HG02884 (cell line): ENCODE data around the gene GLUL.
"Not testable (repeated sequence)": the region's sequence is repeated elsewhere in the genome, so short reads cannot be mapped to it uniquely, and the experiment has no call there.

Experiments used
- ATAC-seq: cut with Tn5 transposase; IDR thresholded peaks from one replicate; pipeline ENCODE4 v1.9.1; 2021; ENCODE audit warnings: mild to moderate bottlenecking, moderate library complexity; ENCODE audit not compliant: unreplicated experiment

GLUL gene

DNA sequence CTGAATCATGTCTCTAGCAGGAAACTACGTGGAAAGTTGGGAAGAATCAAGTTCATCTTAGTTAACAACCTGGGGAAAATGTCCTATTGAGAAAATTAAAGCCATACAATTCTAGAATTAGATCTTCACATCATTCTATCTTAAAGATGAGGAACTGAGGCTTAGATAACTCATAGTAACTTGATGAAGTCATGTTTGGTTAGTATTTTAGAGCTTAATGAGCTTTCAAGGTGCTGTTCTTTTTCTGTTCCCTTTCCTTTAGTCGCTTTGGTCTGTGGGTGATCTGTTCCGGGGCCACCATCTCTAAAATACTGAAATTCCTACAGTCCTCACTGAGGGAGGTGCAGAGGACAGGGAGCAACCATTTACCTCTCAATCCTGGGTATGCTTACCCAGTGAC, 4.3 kb upstream of the GLUL start:
- no peak for ATAC-seq

DNA sequence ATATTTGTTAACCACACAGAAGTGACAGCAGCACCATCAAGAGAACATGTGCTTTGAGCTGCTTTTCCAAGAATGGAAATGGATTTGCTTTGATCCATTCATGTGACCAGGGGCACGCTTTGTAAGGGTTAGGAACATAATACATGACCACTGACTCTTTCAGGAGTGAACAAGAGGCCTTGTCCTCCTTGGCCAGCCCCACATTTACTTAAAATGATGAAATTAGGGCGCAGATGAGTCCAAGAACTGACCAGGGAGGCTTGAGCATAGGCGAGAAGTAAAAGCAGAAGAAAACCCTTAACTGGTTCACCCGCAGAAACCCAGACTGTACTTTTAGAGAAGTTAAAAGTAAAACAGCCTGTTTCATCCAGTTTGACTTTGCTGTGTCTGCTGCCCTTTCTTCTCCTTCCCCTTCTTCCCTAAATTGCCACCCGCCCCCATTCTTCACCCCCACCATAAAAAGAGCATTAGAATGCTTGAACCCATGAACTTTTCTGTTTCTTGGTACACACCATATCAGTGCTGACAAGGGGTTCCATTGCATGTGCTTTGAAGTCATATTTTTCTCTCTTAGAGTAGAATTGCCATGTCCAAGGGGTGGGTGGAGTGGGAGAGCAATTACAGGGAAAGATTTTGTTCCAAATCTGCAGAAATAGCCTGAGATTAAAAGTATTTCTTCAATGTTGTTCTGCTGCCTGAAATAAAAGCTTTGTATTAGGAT, 2.6 kb upstream of the GLUL start:
- ATAC-seq: no peak

GRCh38 chr1:182392050-182393028, 749 bp upstream of the GLUL start:
- no peak for ATAC-seq

GRCh38 chr1:182391028-182391361, 595 bp downstream of the GLUL start:
- no peak for ATAC-seq

- ATAC-seq: no peak
Measured at GRCh38 chr1:182389619-182390047, 2.0 kb downstream of the GLUL start.

GRCh38 chr1:182388392-182389134, 3.0 kb downstream of the GLUL start:
- ATAC-seq: no peak

- no peak for ATAC-seq
Measured at GRCh38 chr1:182387566-182387965, 4.0 kb downstream of the GLUL start.

- no peak for ATAC-seq
Measured at GRCh38 chr1:182386980-182387379, 4.6 kb downstream of the GLUL start.

DNA sequence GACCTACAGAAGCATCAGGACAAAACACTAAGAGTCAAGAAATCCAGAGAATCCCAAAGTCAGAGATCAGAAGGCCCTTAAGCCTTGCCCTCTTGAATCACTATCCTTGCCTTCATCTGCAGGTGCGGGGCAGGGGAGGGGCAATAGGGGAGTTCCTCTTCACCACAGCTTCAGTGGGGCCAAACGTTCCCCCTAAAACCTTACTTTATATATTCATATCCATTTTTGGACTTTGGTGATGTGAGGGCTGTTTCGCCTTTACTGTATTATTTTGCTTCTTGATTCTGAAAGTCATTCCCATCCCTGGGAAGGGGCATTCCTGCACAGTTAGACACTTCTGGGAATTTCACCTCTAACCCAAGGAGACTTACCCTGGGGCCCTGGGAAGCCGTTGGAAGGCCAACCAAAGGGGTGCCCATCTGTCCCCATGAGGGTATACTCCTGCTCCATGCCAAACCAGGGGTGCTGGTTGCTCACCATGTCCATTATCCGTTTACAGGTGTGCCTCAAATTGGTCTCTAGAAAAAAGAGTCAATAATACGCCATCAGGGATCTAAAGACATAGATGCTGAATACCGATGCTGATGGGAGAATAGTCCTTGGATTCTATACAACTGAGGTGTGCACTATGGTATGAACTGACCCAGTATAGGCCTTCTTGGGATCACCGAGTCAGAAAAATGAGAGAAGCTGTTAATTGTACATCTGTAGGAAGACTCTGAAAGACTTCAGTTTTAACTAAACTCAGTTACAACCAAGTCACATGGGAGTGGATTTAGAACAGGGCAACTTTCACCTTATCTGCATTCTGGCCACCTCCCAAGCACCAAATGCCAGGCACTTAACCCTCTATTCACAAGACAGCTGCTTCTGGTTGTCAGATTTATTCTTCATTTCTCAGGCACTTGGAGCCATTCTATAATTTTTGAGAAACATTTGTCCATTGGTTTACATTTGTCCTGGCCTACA, 5.4 kb downstream of the GLUL start:
- no peak for ATAC-seq

GRCh38 chr1:182384387-182384960, 7.1 kb downstream of the GLUL start:
- no peak for ATAC-seq

GRCh38 chr1:182383934-182384333, 7.7 kb downstream of the GLUL start:
- no peak for ATAC-seq

DNA sequence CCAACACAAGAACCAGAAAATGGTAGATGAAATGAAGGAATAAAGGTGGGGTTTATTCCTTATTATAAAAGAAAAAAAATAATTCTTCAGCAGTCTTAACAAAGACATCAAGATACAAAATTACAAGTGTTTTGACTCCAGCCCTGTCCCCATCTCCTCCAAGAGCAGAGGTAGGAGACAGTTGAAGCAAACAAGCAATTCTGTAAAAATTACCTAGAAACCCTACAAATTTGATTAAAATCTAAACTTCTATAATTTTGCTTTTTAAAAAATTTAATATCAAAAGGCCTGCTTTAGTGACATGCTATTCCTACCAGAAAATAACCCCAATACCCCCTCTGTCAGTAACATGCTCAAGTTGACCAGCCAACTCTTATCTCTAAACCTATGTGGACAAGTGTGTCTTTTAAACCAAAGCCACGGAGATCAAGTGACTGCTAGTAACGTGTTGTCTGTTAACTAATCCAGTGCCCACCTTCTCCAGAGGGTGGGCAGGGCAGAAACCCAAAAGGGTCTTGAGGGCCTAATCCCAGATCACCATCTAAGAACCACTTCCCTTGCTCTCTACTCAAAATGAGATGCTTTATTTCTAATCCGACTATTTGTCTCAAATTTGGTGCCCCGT, 8.4 kb downstream of the GLUL start:
- no peak for ATAC-seq

GRCh38 chr1:182381962-182382819, 9.4 kb downstream of the GLUL start:
- no peak for ATAC-seq

GRCh38 chr1:182380199-182380598, 11.4 kb downstream of the GLUL start:
- ATAC-seq: no peak

DNA sequence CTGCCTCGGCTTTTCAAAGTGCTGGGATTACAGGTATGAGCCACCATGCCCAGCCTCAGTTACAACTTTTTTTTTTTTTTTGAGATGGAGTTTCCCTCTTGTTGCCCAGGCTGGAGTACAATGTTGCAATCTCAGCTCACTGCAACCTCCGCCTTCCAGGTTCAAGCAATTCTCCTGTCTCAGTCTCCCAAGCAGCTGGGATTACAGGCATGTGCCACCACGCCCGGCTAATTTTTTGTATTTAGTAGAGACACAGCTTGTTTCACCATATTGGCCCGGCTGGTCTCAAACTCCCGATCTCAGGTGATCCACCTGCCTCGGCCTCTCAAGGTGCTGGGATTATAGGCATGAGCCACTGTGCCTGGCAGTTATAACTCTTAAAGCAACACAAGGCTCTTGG, 11.8 kb downstream of the GLUL start:
- ATAC-seq: not testable (repeated sequence)

DNA sequence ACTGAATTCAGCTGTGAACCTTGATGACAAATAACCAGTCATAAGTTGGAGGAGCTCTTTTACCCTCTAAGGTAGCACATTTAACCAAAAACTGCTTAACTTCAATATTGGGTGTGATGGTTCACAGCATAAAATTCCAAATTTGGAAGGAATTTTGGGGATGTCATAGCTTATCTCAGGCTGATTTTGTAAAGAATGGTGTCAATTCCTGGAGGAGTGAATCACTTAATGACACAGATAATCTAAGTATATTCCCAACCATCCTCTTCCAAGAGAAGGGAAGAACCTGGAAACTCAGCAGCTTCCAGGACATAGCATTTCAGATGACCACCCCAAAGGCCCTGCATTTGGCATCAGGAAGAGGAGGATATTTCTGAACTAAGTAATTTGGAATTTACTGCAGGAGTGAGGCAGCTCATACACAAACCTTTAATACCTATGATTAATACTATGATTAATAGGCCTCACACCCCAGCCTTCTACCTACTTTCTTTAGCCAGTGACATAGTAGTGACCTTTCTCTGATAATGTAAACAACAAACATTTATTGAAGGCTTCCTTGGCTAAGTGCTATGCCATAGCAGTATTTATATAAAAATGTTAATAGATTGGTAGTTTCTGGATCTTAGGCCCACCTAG, 14.5 kb downstream of the GLUL start:
- ATAC-seq: no peak

DNA sequence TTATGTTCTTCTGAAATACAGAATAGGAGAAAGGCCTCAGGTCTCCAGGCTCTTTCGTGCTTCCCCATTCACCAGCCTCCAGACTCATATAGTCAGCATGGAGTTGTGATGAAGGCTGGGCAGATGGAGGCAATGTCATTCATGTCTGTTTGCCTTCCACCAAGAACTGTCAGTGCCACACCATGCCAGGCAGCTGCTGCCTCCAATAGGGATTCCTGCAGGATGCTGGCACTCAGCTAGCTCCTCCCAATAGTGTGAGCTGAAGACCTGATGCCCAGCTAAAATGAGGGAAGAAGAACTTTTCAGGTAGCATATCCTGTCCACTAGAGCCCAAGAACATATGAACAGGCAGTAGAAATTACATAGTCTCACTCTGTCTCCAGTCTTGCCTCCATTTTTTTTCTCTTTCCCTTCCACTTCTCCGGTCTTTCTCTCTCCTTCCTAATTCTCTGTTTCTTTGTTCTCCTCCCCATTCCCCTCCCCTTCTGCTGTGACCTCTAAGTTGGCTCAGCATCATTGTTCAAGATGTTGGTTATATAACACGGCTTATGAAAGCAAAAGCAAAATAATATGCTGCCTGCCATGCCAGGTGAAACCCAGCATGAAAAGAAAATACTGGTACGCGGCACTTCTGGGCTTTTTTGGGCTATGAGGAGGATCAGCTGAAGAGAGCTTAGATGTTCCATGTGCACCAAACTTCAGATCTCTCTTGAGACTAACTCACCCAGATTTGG, 17.3 kb downstream of the GLUL start:
- no peak for ATAC-seq
